KG1 (cell line): ENCODE measurements around the gene CUX1.
"Not testable (repeated sequence)": the region's sequence is repeated elsewhere in the genome, so short reads cannot be mapped to it uniquely, and the experiment has no call there.

Experiments
- DNase-seq: peaks from one replicate; lab custom pipeline; 2025; lab: John Stamatoyannopoulos, UW

CUX1 gene

DNA sequence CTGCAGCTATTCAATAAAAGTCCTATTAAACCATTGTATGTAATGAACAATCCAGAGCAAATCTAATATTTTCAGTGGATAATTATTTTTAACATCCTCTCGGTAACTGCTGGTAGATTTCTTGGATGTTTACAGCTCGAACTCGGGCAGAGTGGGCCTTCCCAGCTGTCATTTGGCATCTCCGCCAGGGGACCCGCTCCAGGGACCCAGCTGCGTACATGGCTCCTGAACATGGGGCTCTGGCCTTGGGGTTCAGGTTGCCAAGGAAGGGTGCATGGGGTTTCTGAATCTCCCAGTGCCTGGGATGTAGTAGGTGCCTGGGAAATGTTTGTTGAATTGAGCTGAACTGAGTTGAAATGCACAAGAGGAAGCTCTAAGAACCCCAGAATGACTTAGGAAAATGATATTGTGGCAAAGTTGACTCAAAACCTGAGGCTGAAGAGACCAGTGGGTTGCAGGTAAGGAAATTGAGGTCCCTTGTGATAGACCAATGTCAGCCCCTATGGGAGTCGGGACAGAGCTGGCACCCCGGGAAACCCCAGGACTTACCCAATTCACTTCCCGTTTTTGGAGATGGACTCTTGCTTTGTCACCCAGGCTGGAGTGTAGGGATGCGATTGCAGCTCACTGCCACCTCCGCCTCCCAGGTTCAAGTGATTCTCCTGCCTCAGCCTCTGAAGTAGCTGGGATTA, 228.4 kb downstream of the CUX1 start:
- DNase-seq: no peak

DNA sequence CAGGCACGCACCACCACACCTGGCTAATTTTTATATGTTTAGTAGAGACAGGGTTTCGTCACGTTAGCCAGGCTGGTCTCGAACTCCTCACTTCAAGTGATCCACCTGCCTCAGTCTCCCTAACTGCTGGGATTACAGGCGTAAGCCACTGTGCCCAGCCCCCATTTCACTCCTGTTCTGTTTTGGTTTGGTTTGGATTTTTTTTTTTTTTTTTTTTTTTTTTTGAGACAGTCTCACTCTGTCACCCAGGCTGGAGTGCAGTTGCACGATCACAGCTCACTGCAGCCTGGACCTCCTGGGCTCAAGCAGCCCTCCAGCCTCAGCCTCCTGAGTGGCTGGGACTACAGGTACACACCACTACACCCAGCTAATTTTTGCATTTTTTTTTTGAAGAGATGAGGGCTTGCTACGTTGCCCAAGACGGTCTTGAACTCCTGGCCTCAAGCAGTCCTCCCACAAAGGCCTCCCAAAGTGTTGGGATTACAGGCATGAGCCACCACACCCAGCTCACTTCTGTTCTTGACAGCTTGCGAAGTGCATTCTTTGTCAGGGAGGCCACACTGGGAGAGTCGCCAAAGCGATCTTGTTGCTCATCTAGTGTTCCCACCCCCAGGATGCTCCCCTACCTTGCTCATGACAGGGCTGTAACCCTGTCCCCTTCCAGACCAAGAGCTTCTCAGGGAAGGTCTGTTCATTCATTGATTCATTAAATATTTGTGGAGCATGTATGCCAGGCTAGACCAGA, 229.1 kb downstream of the CUX1 start:
- no peak for DNase-seq

DNA sequence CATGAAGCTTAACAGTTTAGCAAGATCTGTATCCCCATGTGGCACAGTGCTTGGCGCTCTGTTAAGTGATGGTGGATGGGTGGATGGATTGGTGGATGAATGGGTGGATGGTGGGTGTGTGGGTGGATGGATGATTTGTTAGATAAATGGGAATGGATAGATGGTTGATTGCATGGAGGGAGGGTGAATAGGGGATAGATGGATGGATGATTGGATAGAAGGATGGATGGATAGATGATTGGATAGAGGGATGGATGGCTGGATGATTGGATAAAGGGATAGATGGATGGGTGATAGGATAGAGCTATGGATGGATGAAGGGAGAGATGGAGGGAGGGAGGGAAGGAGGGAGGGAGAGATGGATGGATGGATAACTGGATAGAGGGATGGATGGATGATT, 229.7 kb downstream of the CUX1 start:
- DNase-seq: no peak

DNA sequence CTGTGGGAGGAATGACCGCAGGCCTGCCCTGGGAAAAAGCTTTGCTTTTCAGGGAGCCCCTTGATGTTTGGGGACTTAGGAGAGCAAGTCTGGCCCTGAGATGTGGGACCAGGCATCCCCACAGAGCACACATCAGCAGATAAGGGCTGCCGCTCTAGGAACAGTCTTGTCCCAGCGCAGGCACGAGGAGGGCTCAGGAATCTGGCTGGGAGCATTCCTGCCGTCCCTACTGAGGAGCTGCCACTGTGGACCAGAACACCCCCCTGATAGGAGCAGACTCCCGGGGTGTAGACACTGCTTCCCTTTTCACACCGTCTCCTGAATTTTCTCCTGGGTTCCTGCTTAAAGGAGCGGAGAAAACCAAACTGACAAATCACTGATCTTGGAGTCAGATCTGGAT, 232.3 kb downstream of the CUX1 start:
- DNase-seq: no peak

DNA sequence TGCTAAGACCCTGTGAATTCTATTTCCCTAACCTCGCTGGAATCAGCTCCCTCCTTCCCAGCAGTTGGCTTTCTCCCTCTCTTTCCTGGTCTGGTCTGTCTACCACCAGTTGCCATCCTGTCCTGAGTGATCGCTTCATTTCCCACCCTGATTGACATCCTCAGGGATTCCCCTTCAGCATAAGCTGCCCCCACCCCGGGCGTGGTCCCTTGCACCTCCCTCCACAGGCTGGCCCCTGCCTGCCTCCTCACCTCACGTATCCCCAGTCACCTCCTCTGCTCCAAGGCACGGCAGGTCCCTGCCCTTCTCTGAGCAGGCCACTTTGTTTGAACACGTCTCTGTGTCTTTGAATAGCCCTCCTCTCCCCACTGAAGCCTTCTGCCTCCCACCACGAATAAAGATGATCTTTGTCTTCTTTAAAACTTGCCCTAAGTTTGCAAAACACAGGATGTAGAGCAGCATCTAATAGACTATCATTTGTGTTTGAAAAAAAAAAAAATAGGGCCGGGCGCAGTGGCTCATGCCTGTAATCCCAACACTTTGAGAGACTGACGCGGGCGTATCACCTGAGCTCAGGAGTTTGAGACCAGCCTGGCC, 233.5 kb downstream of the CUX1 start:
- DNase-seq: no peak

DNA sequence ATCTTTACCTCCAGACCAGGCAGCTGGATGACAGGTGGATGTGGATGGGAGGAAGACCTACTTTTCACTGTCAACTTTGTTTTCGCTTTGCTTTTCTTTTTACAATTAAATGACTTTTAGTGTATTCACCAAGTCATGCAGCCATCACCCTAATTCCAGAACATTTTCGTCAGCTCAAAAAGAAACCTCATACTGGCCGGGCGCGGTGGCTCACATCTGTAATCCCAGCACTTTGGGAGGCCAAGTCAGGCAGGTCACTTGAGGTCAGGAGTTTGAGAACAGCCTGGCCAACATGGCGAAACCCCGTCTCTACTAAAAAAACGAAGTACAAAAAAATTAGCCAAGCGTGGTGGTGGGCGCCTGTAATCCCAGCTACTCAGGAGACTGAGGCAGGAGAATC, 234.3 kb downstream of the CUX1 start:
- not testable (repeated sequence) for DNase-seq

DNA sequence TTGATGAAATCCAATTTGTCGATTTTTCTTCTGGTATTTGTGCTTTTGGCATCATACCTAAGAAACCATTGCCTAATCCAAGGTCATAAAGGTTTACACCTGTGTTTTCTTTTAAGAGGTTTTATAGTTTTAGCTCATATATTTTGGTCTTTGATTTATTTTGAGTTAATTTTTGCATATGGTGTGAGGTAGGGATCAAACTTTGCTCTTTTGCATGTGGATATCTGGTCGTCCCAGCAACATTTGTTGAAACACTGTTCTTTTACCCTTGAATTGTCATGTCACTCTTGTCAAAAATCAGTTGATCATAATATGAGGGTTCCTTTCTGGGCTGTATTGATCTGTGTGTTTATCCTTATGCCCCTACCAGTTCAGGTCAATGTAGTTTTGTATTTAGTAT, 236.7 kb downstream of the CUX1 start:
- DNase-seq: no peak

DNA sequence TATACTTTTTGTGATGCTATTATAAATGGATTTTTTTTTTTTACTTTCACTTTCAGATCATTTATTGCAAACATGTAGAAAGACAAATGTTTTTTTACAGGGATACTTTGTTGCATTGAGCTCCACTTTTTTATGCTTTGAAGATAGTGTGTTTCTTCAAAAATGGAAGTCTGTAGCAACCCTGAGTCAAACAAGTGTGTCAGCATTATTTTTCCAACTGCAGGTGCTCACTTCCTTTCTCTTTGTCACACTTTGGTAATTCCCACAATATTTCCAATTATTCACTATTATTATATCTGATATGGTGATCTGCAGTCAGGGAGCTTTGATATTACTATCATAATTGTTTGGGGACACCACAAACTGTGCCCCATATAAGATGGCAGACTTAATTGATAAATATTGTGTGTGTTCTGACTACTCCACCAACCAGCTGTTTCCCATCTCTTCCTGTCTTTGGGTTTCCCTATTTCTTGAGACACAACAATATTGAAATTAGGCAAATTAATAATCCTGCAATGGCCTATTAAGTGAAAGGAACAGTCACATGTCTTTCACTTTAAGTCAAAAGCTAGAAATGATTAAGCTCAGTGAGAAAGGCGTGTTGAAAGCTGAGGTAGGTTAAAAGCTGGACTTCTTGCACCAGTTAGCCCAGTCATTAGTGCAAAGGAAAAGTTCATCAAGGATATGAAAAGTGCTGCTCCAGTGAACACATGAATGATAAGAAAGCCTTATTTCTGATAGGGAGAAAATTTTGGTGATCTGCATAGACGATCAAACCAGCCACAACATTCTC, 238.0 kb downstream of the CUX1 start:
- no peak for DNase-seq

DNA sequence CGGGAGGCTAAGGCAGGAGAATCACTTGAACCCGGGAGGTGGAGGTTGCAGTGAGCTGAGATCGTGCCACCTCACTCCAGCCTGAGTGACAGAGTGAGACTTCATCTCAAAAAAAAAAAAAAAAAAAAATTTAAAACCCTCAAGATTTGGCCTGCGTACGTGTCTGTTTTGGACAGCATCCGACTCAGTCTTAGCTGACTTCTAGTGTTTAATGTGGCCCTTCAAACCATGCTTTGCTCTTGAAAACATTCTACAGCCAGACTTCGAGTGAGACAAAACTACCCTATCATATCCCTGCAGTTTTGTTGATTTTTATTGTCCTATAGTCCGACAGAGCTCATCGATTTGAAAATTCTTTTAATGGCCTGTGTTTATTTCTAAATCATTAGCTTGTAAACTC, 242.1 kb downstream of the CUX1 start:
- DNase-seq: no peak

DNA sequence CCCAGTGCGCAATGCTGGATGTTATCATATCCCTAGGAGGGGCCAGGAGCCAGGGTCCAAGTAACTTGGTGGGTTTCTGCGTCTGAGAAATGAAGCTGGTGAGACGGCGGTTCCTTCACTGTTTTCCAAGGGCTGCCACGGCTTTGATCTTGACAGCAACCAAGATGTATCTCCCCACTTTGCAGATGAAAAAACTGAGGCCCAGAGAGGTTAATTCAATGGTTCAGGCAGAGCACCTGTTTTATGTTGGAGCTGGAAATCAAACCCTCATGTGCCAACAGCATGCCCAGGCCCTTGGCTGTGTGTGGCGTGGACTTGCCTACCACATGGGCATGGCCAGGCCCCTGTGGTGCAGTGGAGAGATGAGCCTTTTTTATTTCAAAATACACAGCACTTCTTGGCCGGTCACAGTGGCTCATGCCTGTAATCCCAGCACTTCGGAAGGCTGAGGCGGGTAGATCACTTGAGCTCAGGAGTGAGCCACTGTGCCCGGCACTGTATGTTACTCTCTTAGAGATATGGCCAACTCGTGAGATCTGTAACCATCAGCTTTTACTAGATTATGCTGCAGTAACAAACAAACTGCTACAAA, 244.0 kb downstream of the CUX1 start:
- no peak for DNase-seq

DNA sequence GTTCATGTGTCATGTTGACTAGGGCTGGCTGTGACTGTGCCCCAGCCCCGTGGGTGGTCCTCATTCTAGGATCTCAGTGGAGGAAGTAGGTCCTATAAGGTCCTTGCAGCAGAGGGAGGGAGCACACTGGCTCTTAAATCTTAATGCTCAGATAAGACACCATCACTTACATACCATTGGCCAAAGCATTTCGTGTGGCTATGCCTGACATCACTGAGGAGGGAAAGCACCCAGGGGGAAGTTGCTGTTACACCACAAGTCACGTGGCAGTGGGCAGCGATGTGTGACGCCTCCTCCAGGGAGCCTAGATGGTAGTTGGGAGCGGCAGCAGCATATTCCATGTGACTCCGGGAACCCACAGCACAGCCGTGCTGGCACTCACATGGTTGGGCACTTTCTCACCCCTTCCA, 244.6 kb downstream of the CUX1 start:
- DNase-seq: no peak

DNA sequence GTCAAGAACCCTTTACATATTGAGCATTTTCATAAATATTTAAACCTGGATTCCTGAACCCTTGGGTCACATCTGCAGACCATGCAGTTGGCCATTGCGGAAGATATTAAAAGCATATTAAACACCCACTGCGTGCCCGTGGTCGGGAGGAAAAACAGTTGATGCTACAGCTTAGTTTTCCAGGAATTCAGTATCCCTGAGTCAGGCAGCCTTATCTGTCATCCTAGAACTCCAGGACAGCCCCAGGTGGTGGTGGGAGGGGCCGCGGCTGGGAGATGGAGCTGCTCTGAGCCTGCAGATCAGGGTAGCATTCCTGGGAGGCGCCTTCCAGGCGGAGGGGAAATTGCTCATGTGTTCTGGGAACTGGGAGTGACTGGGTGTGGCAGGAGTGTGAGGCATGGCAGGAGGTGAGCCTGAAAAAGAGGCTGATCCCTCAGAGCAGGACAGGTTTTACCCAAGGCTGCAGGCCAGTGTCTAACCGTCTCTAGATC, 246.3 kb downstream of the CUX1 start:
- DNase-seq: no peak

DNA sequence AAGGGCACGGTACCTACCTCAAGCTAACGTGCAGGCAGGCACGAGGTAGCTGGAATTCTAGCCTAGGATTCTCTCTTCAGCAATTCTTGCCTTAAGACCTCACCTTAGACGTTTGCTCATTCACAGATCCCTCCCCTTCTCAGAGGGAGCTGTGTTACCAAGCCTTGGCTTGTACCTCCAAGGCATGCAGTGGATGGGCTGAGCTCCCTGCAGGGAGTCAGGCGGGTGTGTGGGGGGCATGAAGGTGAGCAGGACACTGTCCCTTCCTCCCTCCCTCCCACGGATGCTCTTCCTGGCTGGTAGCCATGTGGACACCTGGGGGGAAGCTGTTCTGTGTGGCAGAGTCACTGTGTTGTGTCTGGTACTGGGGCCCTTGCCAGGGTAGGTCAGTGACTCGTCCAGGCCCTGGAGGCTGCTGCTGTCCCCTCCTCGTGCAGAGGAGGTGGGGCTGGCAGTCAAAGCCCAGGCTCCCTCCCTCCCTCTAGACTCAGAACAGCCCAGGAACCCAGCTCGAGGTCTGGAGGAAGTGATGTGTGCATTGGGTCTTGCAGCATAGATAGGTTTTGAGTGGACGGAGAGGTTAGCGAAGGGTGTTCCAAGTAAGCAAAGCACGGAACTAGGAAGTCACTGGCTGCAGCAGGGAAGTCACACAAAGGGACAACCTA, 247.1 kb downstream of the CUX1 start:
- no peak for DNase-seq

DNA sequence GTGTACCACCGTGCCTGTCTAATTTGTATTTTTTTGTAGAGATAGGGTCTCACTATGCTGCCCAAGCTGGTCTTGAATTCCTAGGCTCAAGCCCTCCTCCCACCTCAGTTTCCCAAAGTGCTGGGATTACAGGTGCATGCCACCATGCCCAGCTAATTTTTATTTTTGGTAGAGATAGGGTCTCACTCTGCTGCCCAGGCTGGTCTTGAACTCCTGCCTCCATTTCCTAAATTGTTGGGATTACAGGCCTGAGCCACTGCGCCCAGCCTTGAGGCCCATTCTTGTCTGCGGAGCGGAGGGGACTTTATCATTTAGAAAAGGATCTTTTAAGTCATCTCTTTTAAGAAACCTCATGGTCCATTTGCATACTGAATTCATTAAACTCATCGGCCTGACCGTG, 247.8 kb downstream of the CUX1 start:
- DNase-seq: no peak

DNA sequence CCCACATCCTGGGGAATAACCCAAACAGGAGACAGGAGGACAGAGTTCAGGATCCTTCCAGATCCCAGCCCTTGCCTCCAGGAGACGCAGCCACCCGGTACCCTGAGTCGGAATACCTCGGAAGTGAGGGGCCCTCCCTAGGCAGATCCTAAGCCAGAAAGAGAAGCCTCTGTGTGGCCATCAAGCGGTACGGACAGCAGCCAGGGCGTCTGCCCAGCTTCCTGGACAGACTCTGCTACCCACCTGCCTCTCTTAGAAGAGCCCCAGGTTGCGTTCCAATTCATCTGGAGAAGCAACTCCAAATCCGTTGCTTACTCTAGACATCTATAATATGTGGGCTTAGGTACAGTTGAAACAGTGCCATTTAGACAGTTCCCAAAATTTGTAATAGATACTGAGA, 249.1 kb downstream of the CUX1 start:
- DNase-seq: no peak

DNA sequence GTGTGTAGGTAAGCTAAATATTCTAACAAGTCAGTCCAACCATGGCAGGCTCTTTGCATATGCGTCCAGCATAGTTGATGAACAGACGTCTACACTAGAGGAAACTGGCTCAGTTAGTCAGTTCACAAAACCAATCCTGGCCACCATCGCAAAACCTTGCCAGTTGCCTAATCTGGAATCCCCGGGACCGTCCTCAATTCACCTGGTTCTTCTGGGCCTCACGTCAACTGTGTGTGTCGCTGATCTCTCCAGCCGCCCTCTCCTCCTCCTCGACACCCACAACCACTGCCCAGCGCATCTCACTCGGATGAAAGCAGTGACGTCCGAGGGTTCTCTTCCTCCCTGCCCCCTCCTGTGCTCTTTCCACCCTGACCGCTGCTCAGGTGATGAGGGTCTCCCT, 251.4 kb downstream of the CUX1 start:
- no peak for DNase-seq

DNA sequence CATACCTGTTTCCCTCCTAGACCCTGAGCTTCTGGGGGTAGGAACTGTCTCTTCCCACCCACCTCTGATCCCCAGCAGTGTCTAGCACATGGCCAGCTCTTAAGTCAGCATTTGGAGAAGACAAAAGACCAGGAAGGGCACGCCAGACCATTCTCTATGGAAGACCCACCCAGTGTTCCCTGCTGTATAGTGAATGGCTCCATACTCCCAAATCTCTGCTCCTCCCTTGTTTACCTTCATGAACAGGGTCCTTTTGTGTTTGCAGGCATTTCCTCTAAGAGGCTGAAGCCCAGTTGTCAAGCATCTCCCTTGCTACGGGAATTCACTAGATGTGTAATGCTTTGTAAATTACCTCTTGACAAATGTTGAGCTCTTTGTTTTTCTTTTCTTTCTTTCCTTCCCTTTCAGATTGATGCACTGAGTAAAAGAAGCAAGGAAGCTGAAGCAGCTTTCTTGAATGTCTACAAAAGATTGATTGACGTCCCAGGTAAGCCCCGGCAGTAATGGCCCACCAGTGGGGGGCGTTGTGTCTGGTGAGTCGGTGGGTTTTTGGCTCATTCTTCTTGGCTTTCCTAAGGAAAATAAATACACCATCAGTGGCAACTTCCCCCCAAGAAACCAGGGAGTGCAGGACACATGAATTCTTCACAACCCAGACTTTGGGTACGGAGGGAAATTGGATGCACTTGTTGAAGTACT, 252.7 kb downstream of the CUX1 start:
- no peak for DNase-seq

DNA sequence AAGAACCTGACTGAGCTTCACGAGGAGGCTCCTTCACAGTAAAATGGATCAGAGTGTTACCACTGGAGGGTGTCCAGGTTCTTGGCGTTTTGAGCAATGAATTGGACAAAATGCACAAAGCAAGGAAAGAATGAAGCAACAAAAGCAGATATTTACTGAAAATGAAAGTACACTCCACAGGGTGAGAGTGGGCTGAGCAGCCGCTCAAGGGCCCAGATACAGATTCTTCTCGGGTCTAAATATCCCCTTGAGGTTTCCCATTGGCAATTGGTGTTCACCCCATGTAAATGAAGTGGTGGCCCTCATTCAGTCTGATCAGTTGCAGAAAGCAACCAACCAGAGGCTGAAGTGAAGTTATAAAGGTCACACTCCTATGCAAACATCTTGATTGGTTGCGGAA, 254.6 kb downstream of the CUX1 start:
- no peak for DNase-seq

DNA sequence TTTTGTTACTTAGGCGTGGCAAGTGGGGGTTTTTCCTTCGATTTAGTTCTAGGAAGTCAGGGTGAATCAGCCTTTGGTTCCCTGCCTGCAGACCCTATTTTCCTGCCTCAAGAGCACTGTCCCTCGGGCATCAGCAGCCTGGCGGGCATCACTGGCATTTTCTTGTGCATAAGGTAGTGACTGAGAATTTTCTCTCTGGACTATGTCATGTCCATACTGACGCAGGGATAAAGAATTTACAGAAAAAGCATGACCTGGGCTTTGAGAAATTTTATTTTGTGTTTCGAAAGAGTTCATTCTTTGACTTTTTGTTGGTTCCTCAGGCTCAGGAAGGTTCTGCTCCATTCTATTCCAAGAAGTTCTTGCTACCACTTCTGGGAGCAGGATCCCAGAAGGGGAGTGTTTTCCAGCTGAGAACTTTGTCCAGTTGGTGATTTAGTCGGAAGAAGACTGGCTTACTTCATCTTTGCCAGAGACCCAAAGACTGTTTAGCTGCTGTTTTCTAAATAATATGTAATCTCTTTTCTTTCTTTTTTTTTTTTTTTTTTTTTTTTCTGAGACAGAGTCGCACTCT, 255.3 kb downstream of the CUX1 start:
- DNase-seq: no peak
